GM15510 (cell line): Measurements from ENCODE around the gene RNFT2.

Experiments used
- POLR2A ChIP-seq: IDR thresholded peaks from 3 replicates; pipeline ENCODE4 v1.6.1; 2011; ENCODE audit warnings: borderline replicate concordance; ENCODE audit not compliant: insufficient read length; ENCODE audit errors: extremely low read depth

RNFT2 gene

DNA sequence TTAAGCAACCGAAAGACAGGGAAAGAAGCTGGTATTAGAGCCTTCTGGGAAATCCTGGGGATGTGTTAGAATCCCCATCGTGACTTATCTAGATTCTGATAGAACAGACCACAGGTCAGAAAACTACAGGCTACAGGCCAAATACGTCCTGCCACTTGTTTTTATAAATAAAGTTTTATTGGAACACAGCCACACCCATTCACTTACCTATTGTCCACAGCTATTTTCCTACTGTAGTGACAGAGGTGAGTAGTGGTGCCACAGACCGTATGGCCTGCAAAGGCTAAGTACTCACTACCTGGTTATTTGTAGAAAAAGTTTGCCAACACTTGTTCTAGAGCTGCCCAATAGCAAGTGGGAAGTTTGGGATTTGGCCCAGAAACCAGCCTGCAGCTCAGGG lies 89.3 kb downstream of the RNFT2 start:
- TF ChIP-seq POLR2A = no peak

DNA sequence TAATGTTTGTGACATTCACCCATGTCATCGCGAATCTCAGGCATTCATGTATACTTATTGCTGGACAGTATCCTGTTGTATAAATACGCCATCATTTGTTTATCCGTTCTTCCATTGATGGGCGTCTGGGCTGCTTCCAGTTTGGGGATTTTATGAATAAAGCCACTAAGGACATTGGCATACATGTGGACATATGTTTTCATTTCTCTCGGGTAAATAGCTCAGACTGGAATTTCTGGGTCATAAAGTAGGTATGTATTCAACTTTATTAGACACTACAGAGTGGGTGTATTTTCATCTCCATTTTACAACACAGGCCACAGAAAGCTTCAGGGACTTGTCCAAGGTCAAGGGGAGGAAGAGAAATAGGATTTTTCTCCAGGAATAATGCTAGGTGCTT lies 94.2 kb downstream of the RNFT2 start:
- TF ChIP-seq POLR2A = no peak

DNA sequence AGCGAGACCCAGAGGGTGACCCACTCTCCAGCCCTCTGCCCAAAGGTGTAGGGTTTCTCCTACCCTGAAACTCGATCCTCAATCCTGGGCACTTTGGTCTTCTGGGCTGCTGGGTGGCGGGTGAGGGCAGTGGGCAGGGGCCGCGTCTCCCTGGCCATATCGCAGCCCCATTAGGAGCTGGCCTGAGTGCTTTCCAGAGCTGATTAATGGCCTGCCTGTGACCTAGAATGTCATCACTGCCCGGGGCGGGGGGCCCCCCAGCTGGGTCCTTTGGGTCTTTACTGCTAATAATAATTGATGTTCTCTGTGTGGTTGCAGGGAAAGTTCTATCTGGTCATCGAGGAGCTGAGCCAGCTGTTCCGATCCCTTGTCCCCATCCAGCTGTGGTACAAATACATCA lies 95.4 kb downstream of the RNFT2 start:
- no peak for TF ChIP-seq POLR2A

DNA sequence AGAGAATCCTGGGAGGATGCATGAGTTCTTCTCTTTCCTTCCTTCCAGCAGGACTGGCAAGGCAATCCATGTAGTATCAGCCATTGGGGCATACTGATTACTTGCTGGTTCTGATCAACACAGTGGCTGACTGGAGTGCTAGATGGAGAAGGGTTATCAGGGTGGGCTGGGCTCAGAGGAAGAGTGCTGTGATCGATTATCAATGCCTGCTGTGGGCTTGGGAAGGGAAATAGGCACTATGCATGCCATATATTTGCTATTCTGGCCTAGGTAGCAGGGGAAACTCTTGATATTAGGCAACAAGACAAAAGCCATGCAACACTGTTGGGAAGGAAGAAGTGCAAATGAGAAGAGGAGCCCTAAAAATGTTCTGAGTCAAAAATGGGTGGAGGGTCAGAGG lies 97.4 kb downstream of the RNFT2 start:
- TF ChIP-seq POLR2A = no peak

DNA sequence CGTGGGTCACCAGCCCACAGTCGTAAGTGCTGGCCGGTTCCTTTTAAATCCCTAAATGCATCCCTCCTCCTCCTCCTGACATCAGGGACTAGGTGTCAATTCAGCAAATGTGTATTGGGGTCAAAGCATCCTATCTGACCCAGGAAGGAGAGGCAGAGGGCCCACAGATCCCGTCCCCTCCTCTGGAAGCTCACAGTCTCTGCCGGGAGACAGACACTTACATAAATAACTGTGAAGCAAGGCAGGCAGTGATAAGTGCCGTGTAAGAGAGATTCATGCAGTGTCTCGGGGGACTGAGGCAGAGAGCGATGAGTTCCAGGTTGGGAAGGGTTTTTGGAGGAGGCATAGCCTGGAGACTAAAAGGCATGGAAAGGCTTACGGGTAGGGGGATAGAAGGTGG lies 99.0 kb downstream of the RNFT2 start:
- TF ChIP-seq POLR2A = no peak

DNA sequence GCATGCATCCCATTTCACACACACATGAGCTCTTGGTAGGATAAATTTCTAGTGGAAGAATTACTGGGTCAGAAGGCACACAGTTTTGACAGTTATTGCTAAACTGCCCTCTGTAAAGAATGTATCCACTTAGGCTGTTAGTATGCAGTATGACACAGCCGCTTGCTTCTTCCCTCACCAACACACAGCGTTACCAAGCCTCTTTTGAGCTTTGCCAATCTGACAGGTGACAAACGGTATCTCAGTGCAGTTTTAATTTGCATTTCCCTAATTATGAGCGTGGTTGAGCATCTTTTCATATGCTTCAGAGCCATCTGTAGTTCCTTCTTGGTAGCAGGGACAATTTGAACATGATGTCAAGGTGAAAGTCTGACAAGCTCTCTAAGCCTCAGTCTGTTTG lies 100.2 kb downstream of the RNFT2 start:
- TF ChIP-seq POLR2A = no peak

DNA sequence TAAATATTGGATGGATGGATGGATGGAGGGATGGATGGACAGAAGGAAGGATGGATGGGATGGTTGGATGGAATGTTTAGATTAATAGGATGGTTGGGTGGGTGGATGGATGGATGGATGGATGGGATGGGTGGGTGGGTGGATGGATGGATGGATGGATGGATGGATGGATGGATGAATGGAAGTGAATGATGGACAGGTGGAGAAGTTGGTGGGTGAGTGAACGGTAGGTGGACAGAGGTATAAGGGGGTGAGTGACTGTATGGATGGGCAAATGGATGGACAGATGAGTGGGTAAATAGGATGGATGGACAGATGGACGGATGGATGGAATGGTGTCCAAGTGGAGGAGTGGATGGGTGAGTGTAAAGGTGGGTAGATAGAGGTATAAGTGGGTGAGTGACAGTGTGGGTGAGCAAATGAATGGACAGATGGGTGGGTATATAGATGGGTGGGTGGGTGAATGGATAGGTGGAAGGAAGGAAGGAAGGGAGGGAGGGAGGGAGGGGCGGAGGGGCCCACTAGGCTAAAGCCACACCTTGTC lies 101.2 kb downstream of the RNFT2 start:
- no peak for TF ChIP-seq POLR2A

DNA sequence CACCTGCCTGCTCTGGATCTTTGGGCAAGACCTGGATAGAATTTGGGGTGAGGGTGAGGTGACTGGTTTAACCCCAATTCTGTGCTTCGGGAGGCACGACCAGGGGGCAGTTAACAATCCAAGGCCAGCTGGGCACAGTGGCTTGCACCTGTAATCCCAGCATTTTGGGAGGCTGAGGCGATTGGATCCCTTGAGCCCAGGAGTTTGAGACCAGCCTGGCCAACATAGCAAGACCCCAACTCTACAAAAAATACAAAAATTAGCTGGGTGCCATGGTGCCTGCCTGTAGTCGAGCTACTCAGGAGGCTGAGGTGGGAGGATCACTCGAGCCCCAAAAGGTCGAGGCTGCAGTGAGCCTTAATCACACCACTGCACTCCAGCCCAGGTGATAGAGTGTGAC lies 105.0 kb downstream of the RNFT2 start:
- TF ChIP-seq POLR2A = no peak

DNA sequence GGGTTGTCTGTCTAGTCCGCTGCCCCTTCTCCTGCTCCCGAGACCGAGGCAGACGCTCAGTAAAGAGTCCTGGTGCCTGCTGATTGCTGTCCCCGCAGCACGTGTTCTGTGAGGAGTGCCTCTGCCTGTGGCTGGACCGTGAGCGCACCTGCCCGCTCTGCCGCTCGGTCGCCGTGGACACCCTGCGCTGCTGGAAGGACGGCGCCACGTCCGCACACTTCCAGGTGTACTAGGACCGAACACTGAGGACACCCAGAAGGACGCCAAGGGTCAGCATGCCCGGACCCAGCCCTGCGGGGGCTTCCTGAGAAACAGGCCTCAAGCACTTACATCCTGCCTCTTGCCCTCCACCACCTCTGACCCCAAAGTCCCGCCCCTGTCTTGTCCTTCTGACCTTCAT lies 111.1 kb downstream of the RNFT2 start:
- TF ChIP-seq POLR2A = no peak

DNA sequence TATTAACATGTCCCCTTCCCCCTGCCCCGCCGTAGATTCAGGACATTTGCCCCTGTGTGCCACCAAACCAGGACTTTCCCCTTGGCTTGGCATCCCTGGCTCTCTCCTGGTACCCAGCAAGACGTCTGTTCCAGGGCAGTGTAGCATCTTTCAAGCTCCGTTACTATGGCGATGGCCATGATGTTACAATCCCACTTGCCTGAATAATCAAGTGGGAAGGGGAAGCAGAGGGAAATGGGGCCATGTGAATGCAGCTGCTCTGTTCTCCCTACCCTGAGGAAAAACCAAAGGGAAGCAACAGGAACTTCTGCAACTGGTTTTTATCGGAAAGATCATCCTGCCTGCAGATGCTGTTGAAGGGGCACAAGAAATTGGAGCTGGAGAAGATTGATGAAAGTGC lies 114.2 kb downstream of the RNFT2 start:
- no peak for TF ChIP-seq POLR2A

DNA sequence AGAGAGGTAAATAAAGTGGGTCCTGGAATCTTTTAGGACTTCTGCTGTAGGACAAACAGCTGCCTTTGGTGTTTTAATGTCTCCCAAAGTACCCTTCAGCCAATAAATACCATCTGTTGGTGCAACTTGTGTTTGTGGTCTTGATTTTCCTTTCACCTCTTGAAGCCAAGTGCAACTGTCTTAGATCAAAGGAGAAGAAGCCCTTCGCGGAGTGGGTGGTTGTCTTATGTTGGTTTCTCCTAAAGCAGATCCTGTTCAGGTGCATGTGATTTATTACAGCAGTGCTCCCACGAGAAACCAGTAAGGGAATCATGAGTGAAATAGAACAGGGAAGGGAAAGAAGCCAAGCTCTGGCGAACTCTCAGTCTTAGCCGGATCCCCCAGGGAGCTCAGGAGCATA lies 115.4 kb downstream of the RNFT2 start:
- no peak for TF ChIP-seq POLR2A

DNA sequence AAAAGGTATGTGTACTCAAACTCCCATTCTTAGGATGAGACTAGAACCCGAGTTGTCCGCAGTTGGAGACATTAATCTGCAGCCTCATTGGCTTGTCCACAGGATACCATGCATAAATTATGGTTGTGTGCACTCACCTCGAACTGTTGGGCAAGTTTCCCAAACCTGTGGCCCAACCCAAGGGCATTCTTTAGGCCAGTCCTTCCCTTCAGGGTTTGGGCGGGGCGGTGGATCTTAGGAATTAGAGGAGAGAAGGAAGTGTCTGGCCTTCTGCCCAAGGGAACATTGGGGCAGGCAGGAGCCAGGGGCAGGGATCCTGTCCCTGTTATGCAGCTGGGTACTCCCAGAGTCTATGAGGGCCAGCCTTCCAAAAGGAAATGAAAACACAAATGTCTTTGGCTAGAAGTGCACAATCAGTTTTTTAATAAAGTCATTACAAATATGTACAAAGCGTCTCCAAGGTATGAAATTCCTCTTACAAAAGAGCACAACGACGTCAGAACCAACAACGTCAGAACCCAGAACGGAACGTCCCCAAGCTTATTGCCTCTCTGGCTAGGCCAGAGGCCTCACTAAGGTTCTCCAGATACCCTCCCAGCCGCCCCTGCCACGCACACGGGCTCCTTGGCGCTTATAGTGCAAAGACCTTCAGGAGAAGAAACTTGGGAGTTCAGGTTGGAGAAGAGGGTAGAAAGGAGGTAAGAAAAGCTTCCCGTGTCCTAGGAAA lies 117.8 kb downstream of the RNFT2 start:
- no peak for TF ChIP-seq POLR2A

DNA sequence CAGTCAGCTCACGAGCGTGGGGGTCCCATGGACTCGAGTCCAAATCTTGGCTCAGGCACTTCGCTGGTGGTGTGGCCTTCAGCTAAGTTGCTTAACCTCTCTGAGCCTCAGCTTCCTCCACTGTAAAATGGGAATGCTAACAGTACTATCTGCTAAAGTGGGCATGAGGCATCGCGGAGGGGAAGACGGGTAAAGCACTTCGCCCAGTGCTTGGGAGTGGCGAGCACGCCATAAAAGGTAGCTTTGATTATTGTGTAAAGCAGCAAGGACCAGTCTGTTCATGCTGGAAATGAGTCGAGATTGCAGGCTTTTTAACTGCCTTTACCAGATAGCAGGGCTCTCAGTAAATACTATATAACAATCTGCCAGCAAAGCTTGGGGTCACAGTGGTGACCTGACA lies 118.6 kb downstream of the RNFT2 start:
- no peak for TF ChIP-seq POLR2A

DNA sequence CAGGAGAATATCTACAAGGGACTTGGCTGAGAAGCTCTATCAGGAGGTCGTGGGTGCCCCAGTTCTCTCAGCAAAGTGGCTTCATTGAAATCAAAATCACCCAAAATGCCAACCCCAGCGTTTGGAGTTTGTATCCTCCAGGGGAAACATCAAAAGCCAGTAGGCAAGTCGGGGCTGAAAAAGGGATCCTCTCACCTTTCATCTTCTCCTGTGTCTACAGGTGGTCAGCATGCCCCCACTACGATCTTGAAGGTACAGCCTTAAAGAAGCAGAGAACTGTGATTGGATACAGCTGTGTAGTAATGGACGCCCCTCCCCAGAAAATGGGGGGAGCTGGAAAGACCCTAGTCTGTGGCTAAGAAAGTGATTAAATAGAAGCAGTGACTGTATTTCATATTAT lies 121.0 kb downstream of the RNFT2 start:
- TF ChIP-seq POLR2A = no peak

DNA sequence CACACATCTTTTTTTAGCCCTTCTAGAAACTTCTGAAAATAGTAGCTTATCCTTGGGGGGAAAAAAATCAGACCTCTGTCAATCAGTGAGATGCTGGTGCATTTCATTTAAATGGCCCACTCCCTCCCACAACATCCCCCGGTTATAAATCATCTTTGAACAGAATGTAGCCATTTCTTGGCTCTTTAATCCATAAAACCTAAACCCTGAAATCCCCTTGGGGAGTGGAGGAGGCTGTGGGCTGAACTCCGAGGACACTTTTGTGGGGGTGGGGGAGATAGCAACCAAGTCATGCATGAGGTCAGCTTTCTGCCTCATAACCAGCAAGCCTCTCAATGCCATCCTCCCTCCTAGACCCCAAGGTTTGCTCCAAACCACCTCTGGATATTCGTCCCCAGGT lies 122.1 kb downstream of the RNFT2 start:
- no peak for TF ChIP-seq POLR2A

DNA sequence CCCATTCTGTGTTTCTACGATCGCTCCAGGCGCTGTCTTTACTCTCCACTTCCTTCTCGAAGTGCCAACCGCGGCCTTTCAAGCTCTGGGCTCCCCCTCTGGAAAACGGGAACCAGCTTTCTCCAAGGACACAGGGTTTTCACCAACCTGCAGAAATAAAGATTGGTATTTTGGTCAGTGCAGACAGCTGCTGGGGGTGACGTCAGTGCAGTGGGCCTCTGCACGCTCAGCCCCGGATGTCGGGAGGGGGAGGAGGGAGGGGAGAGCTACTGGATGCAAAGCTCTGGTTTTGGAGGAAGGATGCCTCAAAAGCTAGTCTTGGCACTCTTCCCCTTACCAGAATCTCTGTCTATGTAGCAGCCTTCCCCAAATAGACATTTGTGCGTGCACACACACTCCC lies 123.2 kb downstream of the RNFT2 start:
- no peak for TF ChIP-seq POLR2A

DNA sequence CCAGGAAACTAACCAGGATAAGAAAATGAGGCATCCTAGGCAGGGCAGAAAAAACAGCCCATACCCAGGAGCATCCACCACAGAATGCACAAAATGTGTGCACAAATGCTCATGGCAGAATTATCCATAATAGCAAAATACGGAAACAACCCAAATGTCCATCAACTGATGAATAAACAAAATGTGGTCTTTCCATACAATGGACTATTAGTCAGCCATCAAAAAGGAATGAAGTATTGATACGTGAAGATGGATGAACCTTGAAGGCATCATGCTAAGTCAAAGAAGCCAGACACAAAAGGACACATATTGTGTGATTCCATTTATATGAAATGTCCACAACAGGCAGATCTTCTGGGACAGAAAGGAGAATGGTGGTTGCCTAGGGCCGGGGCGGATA lies 124.1 kb downstream of the RNFT2 start:
- no peak for TF ChIP-seq POLR2A

DNA sequence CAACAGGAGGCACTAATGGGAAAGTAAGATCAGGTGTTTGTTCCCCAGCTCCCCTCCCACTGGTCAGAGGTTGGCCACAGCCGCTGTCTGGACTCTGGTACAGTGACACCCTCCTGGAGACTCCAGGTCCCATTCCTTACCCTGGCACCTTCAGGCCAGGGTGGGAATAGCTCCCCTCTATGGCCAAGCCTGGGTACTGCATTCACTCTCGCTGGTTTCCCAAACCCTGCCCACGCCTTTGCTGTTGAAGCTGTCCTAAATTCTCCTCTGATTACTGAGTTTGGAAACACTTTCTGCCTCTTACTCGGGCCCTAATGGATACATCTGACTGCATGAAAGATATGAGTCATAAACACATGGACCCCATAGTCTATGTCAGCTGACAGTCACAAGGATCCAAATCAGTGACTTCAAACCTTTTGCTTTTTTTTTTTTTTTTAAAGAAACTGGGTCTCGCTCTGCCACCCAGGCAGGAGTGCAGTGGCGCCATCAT lies 125.2 kb downstream of the RNFT2 start:
- TF ChIP-seq POLR2A = no peak
